ENCODE measurements around the gene ITCH.

The ITCH gene

DNA sequence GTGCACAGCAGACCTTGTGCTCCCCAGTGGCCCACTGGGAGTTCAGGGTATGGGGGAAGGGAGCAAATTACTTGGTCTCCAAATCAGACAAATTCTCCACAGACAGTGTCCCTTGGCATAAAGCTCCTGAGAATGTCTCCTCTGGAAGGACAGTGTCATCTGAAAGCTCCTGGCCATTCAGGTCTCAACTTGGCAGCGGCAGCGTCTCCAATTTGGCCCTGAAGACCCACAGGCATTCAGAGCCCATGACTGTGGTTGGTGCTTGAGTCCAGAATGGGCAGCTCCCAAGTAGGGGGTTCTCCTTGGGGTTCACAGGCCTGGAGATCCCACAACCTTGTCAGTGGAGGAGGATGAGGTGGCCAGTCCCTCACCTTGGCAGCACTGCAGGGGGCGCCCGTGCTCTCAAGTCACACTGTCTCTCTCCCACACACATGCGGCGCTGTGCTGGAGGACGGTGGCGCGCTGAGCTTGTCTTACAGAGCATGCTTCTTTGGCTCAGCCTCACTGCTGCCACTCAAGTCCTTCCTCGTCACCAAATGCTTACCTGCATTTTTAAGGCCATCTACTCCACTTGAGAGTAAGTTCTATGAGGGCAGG lies 173.8 kb downstream of the ITCH start:
- no CpG with 5 or more reads among the region's 10 CpGs for WGBS, 2 donors (ENCODE audit: extremely low coverage in 2 of 2, insufficient read length in 2 of 2, insufficient replicate concordance in 1 of 2)
- Histone ChIP-seq H3K23ac (ENCODE audit: low read depth, low read length, poor library complexity) (no peak overlapping the region), H3K4me1 (ENCODE audit: control insufficient read depth in 2 of 2, insufficient read depth in 1 of 2, low read depth in 1 of 2, low read length in 2 of 2) (no peaks in the 10 kb centered on the region)

DNA sequence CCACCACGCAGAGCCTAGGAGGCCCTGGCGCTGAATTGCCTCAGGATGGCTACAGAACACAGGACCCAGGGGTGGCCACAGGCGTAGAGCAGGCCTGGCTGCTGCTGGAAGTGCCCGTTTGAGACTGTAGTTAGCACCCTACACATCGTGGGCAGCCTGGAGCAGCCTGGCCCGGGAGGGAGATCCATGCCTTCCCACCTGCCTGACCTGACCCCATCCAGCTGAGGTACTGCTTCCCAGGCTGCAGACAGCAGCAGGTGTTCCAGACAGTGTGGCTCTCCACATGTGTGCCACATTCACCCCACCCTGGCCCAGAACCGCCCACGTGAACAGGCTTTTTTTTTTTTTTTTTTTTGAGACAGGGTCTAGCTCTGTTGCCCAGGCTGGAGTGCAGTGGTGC lies 174.6 kb downstream of the ITCH start:
- Histone ChIP-seq H3K4me3 (ENCODE audit: low read length in 2 of 2) (no peak overlapping the region), H3K9ac (ENCODE audit: low read depth, low read length, poor library complexity) (no peak overlapping the region), H3K9me3 (replicated peaks in 1 of 2; ENCODE audit: control insufficient read depth in 2 of 2, insufficient read depth in 1 of 2, low read depth in 1 of 2, low read length in 2 of 2) (no peaks in the 10 kb centered on the region), H3K27ac (replicated peaks; ENCODE audit: low read length) (no peak overlapping the region), H2BK15ac (ENCODE audit: low read length) (no peak overlapping the region), H2AK5ac (ENCODE audit: low read depth, low read length) (no peak overlapping the region), H3K14ac (ENCODE audit: low read length) (no peak overlapping the region), H3K23ac (ENCODE audit: low read depth, low read length, poor library complexity) (no peak overlapping the region), H3K27me3 (ENCODE audit: control insufficient read depth in 3 of 3, insufficient read depth in 3 of 3, low read depth in 1 of 3, low read length in 3 of 3) (no peaks in the 10 kb centered on the region), H3K18ac (ENCODE audit: low read length) (no peak overlapping the region), H3K4ac (ENCODE audit: low read length) (no peak overlapping the region), H3K79me1 (ENCODE audit: low read depth, low read length) (peaks cover 4% of the 10 kb centered on the region), H3K36me3 (replicated peaks in 1 of 2; ENCODE audit: control insufficient read depth in 2 of 2, insufficient read depth in 2 of 2, low read length in 2 of 2) (peaks cover 54 to 92% of the 10 kb centered on the region in 2 donors), H2BK12ac (ENCODE audit: low read length) (no peak overlapping the region), H3K4me1 (ENCODE audit: control insufficient read depth in 2 of 2, insufficient read depth in 1 of 2, low read depth in 1 of 2, low read length in 2 of 2) (no peaks in the 10 kb centered on the region), H2AFZ (ENCODE audit: low read length) (no peak overlapping the region), H2BK120ac (ENCODE audit: low read depth, low read length) (no peak overlapping the region), H4K91ac (ENCODE audit: low read depth, low read length, poor library complexity) (no peak overlapping the region), H3K4me2 (ENCODE audit: insufficient read depth, low read length, poor library complexity, severe bottlenecking) (no peak overlapping the region), H2BK5ac (ENCODE audit: low read length) (no peak overlapping the region), H4K8ac (ENCODE audit: low read depth, low read length) (no peak overlapping the region)
- DNase-seq (ENCODE audit: low spot score), result no peak
- WGBS, 2 donors (ENCODE audit: extremely low coverage in 2 of 2, insufficient read length in 2 of 2, insufficient replicate concordance in 1 of 2), result no CpG with 5 or more reads among the region's 8 CpGs

More for the DNA sequence above, 173.8 kb downstream of the ITCH start:
- no peaks in the 10 kb centered on the region for H3K9me3 ChIP-seq (replicated peaks in 1 of 2; ENCODE audit: control insufficient read depth in 2 of 2, insufficient read depth in 1 of 2, low read depth in 1 of 2, low read length in 2 of 2)
- no peak overlapping the region for H3K4me2 ChIP-seq (ENCODE audit: insufficient read depth, low read length, poor library complexity, severe bottlenecking)
- H3K27ac ChIP-seq (replicated peaks; ENCODE audit: low read length), result no peak overlapping the region
- H3K9ac ChIP-seq (ENCODE audit: low read depth, low read length, poor library complexity), result no peak overlapping the region
- no peak overlapping the region for H3K4ac ChIP-seq (ENCODE audit: low read length)
- no peak overlapping the region for H2BK120ac ChIP-seq (ENCODE audit: low read depth, low read length)
- no peak overlapping the region for H2AK5ac ChIP-seq (ENCODE audit: low read depth, low read length)
- peak overlapping the region in 1 of 2 donors; percentile 48 for H3K4me3 ChIP-seq (ENCODE audit: low read length in 2 of 2)
- peaks cover 57 to 95% of the 10 kb centered on the region in 2 donors for H3K36me3 ChIP-seq (replicated peaks in 1 of 2; ENCODE audit: control insufficient read depth in 2 of 2, insufficient read depth in 2 of 2, low read length in 2 of 2)
- no peak overlapping the region for H2BK5ac ChIP-seq (ENCODE audit: low read length)
- H2BK12ac ChIP-seq (ENCODE audit: low read length), result no peak overlapping the region
- H2AFZ ChIP-seq (ENCODE audit: low read length), result no peak overlapping the region
- H4K91ac ChIP-seq (ENCODE audit: low read depth, low read length, poor library complexity), result no peak overlapping the region
- no peak overlapping the region for H2BK15ac ChIP-seq (ENCODE audit: low read length)
- no peak for DNase-seq (ENCODE audit: low spot score)
- H3K14ac ChIP-seq (ENCODE audit: low read length), result no peak overlapping the region
- no peak overlapping the region for H3K18ac ChIP-seq (ENCODE audit: low read length)
- no peak overlapping the region for H4K8ac ChIP-seq (ENCODE audit: low read depth, low read length)
- no peaks in the 10 kb centered on the region for H3K27me3 ChIP-seq (ENCODE audit: control insufficient read depth in 3 of 3, insufficient read depth in 3 of 3, low read depth in 1 of 3, low read length in 3 of 3)
- peaks cover 5% of the 10 kb centered on the region for H3K79me1 ChIP-seq (ENCODE audit: low read depth, low read length)

DNA sequence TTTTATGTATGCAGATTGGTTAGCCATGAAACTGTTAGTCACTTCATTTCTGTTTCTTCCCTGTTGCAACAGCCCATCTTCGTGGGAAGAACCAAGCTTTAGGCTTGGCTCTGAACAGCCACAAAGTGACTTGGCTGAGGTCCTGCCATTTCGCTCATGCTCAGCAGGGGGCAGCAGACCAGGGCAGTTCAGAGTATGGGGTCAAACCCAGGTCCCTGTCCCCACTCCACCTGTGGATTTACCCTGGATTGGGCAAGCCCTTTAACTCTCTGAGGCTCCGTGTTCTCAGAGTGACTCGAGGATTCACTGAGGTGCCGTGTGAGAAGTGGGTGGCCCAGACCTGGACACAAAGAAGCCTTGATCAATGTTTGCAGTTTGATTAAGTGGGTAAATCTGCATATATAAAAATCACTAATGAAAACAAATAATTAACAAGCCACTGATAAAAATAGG lies 175.6 kb downstream of the ITCH start:
- Histone ChIP-seq H2AK5ac (ENCODE audit: low read depth, low read length) (no peak overlapping the region), H3K9ac (ENCODE audit: low read depth, low read length, poor library complexity) (no peak overlapping the region), H3K27me3 (ENCODE audit: control insufficient read depth in 3 of 3, insufficient read depth in 3 of 3, low read depth in 1 of 3, low read length in 3 of 3) (no peaks in the 10 kb centered on the region), H2BK12ac (ENCODE audit: low read length) (no peak overlapping the region), H3K18ac (ENCODE audit: low read length) (no peak overlapping the region), H3K36me3 (replicated peaks in 1 of 2; ENCODE audit: control insufficient read depth in 2 of 2, insufficient read depth in 2 of 2, low read length in 2 of 2) (peaks cover 48 to 84% of the 10 kb centered on the region in 2 donors), H3K4me3 (ENCODE audit: low read length in 2 of 2) (no peak overlapping the region), H2BK15ac (ENCODE audit: low read length) (no peak overlapping the region), H3K27ac (replicated peaks; ENCODE audit: low read length) (no peak overlapping the region), H4K8ac (ENCODE audit: low read depth, low read length) (no peak overlapping the region), H3K23ac (ENCODE audit: low read depth, low read length, poor library complexity) (no peak overlapping the region), H3K4me1 (ENCODE audit: control insufficient read depth in 2 of 2, insufficient read depth in 1 of 2, low read depth in 1 of 2, low read length in 2 of 2) (no peaks in the 10 kb centered on the region), H2AFZ (ENCODE audit: low read length) (no peak overlapping the region), H3K79me1 (ENCODE audit: low read depth, low read length) (no peaks in the 10 kb centered on the region), H2BK120ac (ENCODE audit: low read depth, low read length) (no peak overlapping the region), H2BK5ac (ENCODE audit: low read length) (no peak overlapping the region), H4K91ac (ENCODE audit: low read depth, low read length, poor library complexity) (no peak overlapping the region), H3K14ac (ENCODE audit: low read length) (no peak overlapping the region), H3K9me3 (replicated peaks in 1 of 2; ENCODE audit: control insufficient read depth in 2 of 2, insufficient read depth in 1 of 2, low read depth in 1 of 2, low read length in 2 of 2) (no peaks in the 10 kb centered on the region), H3K4me2 (ENCODE audit: insufficient read depth, low read length, poor library complexity, severe bottlenecking) (no peak overlapping the region), H3K4ac (ENCODE audit: low read length) (no peak overlapping the region)
- WGBS, 2 donors (ENCODE audit: extremely low coverage in 2 of 2, insufficient read length in 2 of 2, insufficient replicate concordance in 1 of 2), result no CpG with 5 or more reads among the region's 5 CpGs
- DNase-seq (ENCODE audit: low spot score), result no peak

DNA sequence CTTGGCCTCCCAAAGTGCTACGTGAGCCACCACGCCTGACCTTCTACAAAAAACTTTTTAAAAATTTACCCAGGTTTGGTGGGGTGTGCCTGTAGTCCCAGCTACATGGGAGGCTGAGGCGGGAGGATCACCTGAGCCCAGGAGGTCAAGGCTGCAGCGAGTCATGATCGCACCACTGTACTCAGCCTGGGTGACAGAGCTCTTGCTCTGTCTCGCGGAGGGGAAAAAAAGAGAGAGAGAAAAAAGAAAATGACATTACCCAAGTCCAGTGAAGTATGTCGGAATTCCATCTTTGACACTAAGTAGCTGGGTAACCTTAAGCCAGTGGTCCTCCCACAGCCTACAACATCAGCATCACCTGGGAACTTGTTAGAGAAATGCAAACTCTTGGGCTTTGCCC lies 176.7 kb downstream of the ITCH start:
- no peaks in the 10 kb centered on the region for H3K27me3 ChIP-seq (ENCODE audit: control insufficient read depth in 3 of 3, insufficient read depth in 3 of 3, low read depth in 1 of 3, low read length in 3 of 3)
- no peak for DNase-seq (ENCODE audit: low spot score)
- WGBS, 2 donors (ENCODE audit: extremely low coverage in 2 of 2, insufficient read length in 2 of 2, insufficient replicate concordance in 1 of 2), result no CpG with 5 or more reads among the region's 8 CpGs
- no peak overlapping the region for H4K8ac ChIP-seq (ENCODE audit: low read depth, low read length)
- H3K79me1 ChIP-seq (ENCODE audit: low read depth, low read length), result no peaks in the 10 kb centered on the region
- no peaks in the 10 kb centered on the region for H3K9me3 ChIP-seq (replicated peaks in 1 of 2; ENCODE audit: control insufficient read depth in 2 of 2, insufficient read depth in 1 of 2, low read depth in 1 of 2, low read length in 2 of 2)
- no peak overlapping the region for H2AFZ ChIP-seq (ENCODE audit: low read length)
- H4K91ac ChIP-seq (ENCODE audit: low read depth, low read length, poor library complexity), result no peak overlapping the region
- no peak overlapping the region for H3K23ac ChIP-seq (ENCODE audit: low read depth, low read length, poor library complexity)
- no peak overlapping the region for H3K18ac ChIP-seq (ENCODE audit: low read length)
- H2BK15ac ChIP-seq (ENCODE audit: low read length), result no peak overlapping the region
- H3K4ac ChIP-seq (ENCODE audit: low read length), result no peak overlapping the region
- no peak overlapping the region for H2BK120ac ChIP-seq (ENCODE audit: low read depth, low read length)
- H3K4me2 ChIP-seq (ENCODE audit: insufficient read depth, low read length, poor library complexity, severe bottlenecking), result no peak overlapping the region
- no peak overlapping the region for H3K27ac ChIP-seq (replicated peaks; ENCODE audit: low read length)
- H3K14ac ChIP-seq (ENCODE audit: low read length), result no peak overlapping the region
- H3K4me1 ChIP-seq (ENCODE audit: control insufficient read depth in 2 of 2, insufficient read depth in 1 of 2, low read depth in 1 of 2, low read length in 2 of 2), result peaks cover 0 to 4% of the 10 kb centered on the region in 2 donors
- no peak overlapping the region for H2BK12ac ChIP-seq (ENCODE audit: low read length)
- no peak overlapping the region for H3K9ac ChIP-seq (ENCODE audit: low read depth, low read length, poor library complexity)
- no peak overlapping the region for H2BK5ac ChIP-seq (ENCODE audit: low read length)
- no peak overlapping the region for H3K4me3 ChIP-seq (ENCODE audit: low read length in 2 of 2)
- no peak overlapping the region for H2AK5ac ChIP-seq (ENCODE audit: low read depth, low read length)
- H3K36me3 ChIP-seq (replicated peaks in 1 of 2; ENCODE audit: control insufficient read depth in 2 of 2, insufficient read depth in 2 of 2, low read length in 2 of 2), result peaks cover 41 to 75% of the 10 kb centered on the region in 2 donors
